Activated naive CD8-positive, alpha-beta T cell treated with anti-CD3 and anti-CD28 coated beads, Interleukin-2, amount 10 ng/mL, durations not matched to agents 7 days and 5 days (primary cell): Measurements from ENCODE around the gene TRIM17. TPM values are rescaled to one million over a fixed set of nuclear protein-coding genes. Genes with fewer than 3 reads are reported as not detected.
A peak's percentile ranks its signal among the peaks of the same experiment; 100 is the strongest.

Source experiments
- ATAC-seq: fragments of 150-1000 bp; cut with Tn5 transposase; one replicate; pipeline ENCODE4 v1.10.0; 2021; ENCODE audit warnings: low read depth, moderate library complexity
- POLR2A ChIA-PET: fragments of 350-600 bp; sonication (Branson Sonifier 250); formaldehyde crosslinking; loops from one replicate; lab custom pipeline; 2021; ENCODE audit warnings: antibody characterized with exemption; lab: Charles Lee
- DNase-seq: peaks from one replicate; pipeline ENCODE4 v3.0.0; 2021
- H3K27ac Mint-ChIP-seq: one replicate; pipeline ENCODE4 v1.8.0; 2022; ENCODE audit warnings: mild to moderate bottlenecking, mixed read lengths
- H3K27me3 Mint-ChIP-seq: one replicate; pipeline ENCODE4 v1.8.0; 2022; ENCODE audit warnings: mild to moderate bottlenecking, moderate library complexity, mixed read lengths
- H3K36me3 Mint-ChIP-seq: one replicate; pipeline ENCODE4 v1.8.0; 2021; ENCODE audit warnings: mild to moderate bottlenecking, mixed read lengths
- H3K4me1 Mint-ChIP-seq: one replicate; pipeline ENCODE4 v1.8.0; 2021; ENCODE audit warnings: mixed read lengths
- H3K4me3 Mint-ChIP-seq: one replicate; pipeline ENCODE4 v1.8.0; 2022; ENCODE audit warnings: mild to moderate bottlenecking, moderate library complexity, mixed read lengths
- H3K9me3 Mint-ChIP-seq: one replicate; pipeline ENCODE4 v1.8.0; 2021; ENCODE audit warnings: mixed read lengths
- total RNA-seq, 2 experiments: library from RNA; stranded (reverse); gene quantifications; one replicate each; pipeline ENCODE4 v1.2.3, GENCODE V29; 2021

The TRIM17 gene
- total RNA-seq, 2 experiments from 2014 or later, result 3.4 to 4.3 TPM

GRCh38 chr1:228391411-228392020 lies 25.1 kb downstream of the TRIM17 start:
- Mint-ChIP-seq H3K9me3 (no peaks in the 10 kb centered on the region), H3K27ac (no peak overlapping the region), H3K27me3 (no peaks in the 10 kb centered on the region), H3K36me3 (peaks cover 6% of the 10 kb centered on the region), H3K4me3 (no peak overlapping the region), H3K4me1 (no peaks in the 10 kb centered on the region)
- ATAC-seq (peak; percentile 14), DNase-seq (peak; percentile 34)
- POLR2A ChIA-PET, result interaction anchor here (1.1 kb wide), 1 partner anchor 97 kb away, joined by 3 read pairs; no protein-coding TSS in a partner anchor

GRCh38 chr1:228390649-228391048 lies 26.0 kb downstream of the TRIM17 start:
- no peak overlapping the region for H3K27ac Mint-ChIP-seq
- no peak for DNase-seq
- no peaks in the 10 kb centered on the region for H3K4me1 Mint-ChIP-seq
- no peaks in the 10 kb centered on the region for H3K36me3 Mint-ChIP-seq
- no peak overlapping the region for H3K4me3 Mint-ChIP-seq
- no peaks in the 10 kb centered on the region for H3K9me3 Mint-ChIP-seq
- ATAC-seq, result no peak
- peaks cover 2% of the 10 kb centered on the region for H3K27me3 Mint-ChIP-seq
- POLR2A ChIA-PET, result interaction anchor here (1.1 kb wide), 1 partner anchor 14 kb away, joined by 3 read pairs; no protein-coding TSS in a partner anchor

GRCh38 chr1:228387321-228387720 lies 29.3 kb downstream of the TRIM17 start:
- no peaks in the 10 kb centered on the region for H3K4me1 Mint-ChIP-seq
- POLR2A ChIA-PET, result interaction anchor here (1.5 kb wide), 1 partner anchor 19 kb away, joined by 3 read pairs; the partner anchor contains the start of gene TRIM11
- ATAC-seq (no peak), DNase-seq (peak; percentile 10)
- no peak overlapping the region for H3K4me3 Mint-ChIP-seq
- H3K36me3 Mint-ChIP-seq, result no peaks in the 10 kb centered on the region
- no peak overlapping the region for H3K27ac Mint-ChIP-seq
- peaks cover 22% of the 10 kb centered on the region for H3K27me3 Mint-ChIP-seq
- no peaks in the 10 kb centered on the region for H3K9me3 Mint-ChIP-seq

DNA sequence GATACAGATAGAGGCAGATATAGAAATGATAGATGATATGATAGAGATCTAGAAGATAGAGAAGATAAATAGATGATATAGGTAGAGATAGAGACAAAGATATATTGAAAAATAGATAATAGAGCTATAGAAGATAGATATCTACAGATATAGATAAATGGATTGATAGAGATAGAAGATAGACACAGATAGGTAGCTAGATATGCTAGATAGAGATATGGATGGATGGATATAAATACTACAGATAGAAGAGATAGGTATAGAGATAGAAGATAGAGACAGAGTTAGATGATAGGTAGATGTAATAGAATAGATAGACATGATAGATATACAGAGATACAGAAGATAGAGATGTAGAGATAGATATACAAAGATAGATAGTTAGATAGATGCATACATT lies 31.4 kb downstream of the TRIM17 start:
- Mint-ChIP-seq H3K4me3 (no peak overlapping the region), H3K36me3 (no peaks in the 10 kb centered on the region), H3K9me3 (no peaks in the 10 kb centered on the region), H3K27ac (no peak overlapping the region), H3K4me1 (no peaks in the 10 kb centered on the region), H3K27me3 (peaks cover 33% of the 10 kb centered on the region)
- DNase-seq (no peak), ATAC-seq (no peak)
- POLR2A ChIA-PET, result no interaction called here

DNA sequence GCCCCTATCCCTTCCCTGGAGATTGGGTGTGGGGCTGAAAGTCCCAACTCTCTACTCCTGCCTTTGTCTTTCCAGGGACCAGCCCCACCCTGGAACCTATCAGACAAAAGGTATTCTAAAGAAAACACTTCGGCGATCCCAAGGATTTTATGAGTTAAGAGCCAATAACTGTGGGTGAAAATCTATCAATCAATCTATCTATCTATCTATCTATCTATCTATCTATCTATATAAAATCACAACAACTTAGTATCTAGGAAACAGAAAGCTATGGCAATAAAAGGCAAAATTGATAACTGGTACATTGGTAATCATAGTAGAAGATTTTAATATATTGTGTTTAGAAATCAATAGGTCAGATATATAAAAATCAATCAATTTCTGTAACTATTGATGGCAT lies 32.9 kb downstream of the TRIM17 start:
- POLR2A ChIA-PET, result no interaction called here
- Mint-ChIP-seq H3K27ac (no peak overlapping the region), H3K4me3 (no peak overlapping the region), H3K27me3 (peaks cover 48% of the 10 kb centered on the region), H3K36me3 (no peaks in the 10 kb centered on the region), H3K9me3 (no peaks in the 10 kb centered on the region), H3K4me1 (peaks cover 4% of the 10 kb centered on the region)
- DNase-seq, result no peak
- no peak for ATAC-seq

DNA sequence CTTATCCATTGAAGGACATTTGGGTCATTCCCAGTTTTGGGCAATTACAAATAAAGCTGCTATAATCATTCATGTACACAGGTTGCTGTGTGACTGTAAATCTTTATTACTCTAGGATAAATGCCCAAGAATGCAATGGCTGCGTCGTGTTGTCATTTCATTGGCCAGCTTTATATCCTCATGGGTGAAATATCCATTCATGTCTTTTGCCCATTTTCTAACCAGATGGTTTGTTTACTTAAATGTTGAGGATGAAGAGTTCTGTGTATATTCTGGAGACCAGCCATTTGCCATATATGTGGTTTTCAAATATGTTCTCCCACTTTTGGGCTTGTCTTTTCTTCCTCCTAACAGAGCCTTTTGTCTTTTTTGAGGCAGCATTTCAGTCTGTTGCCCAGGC lies 35.3 kb downstream of the TRIM17 start:
- Mint-ChIP-seq H3K4me3 (no peak overlapping the region), H3K27ac (no peak overlapping the region), H3K9me3 (no peaks in the 10 kb centered on the region), H3K27me3 (peaks cover 50% of the 10 kb centered on the region), H3K36me3 (no peaks in the 10 kb centered on the region), H3K4me1 (peaks cover 4% of the 10 kb centered on the region)
- DNase-seq (no peak), ATAC-seq (no peak)
- POLR2A ChIA-PET, result interaction anchor here (0.6 kb wide), 1 partner anchor 77 kb away, joined by 4 read pairs; no protein-coding TSS in a partner anchor

- peaks cover 4% of the 10 kb centered on the region for H3K4me1 Mint-ChIP-seq
- no peaks in the 10 kb centered on the region for H3K36me3 Mint-ChIP-seq
- no peaks in the 10 kb centered on the region for H3K9me3 Mint-ChIP-seq
- POLR2A ChIA-PET, result interaction anchor here (0.5 to 1.3 kb wide), 3 partner anchors 27 to 86 kb away, joined by 3 to 5 read pairs (median 4); partner anchors contain the start of gene TRIM11
- no peak for ATAC-seq
- no peak overlapping the region for H3K27ac Mint-ChIP-seq
- H3K4me3 Mint-ChIP-seq, result no peak overlapping the region
- DNase-seq, result no peak
- H3K27me3 Mint-ChIP-seq, result peaks cover 40% of the 10 kb centered on the region
Observed at GRCh38 chr1:228379666-228380065, 37.0 kb downstream of the TRIM17 start.

DNA sequence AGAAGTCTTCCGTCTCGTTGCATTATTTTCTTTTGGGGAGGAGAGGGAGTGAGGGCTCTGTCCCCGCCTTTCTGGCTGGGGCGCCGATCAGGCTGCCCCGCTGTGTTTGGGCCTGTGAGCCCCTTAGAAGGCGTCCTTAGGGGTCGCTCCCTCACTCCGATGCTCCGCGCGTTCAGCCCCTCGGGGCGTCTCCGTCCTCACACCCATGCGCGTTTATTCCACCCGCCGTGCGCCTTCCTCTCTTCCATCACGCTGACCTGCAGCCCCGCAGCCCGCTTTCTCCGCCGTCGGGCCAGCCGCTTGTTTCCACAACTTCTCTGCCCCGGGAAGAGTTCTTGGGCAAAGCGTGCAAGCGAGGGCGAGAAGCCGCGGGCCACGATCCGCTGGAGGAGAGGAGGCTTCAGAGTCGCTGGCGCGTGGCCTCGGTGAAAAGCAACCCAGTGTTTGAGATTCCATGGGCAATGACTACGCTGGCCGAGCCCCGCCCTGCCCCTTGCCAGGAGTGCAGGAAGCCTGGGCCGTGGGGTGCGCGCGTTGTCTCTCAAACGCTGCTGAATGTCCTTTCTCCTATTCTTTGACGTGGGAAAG lies 37.7 kb downstream of the TRIM17 start:
- no peaks in the 10 kb centered on the region for H3K36me3 Mint-ChIP-seq
- H3K4me3 Mint-ChIP-seq, result peak overlapping the region; percentile 87
- DNase-seq (no peak), ATAC-seq (peak; percentile 10)
- POLR2A ChIA-PET, result interaction anchor here (1.0 to 1.3 kb wide), 2 partner anchors 78 to 87 kb away, joined by 3 to 4 read pairs; a partner anchor contains a TSS
- H3K9me3 Mint-ChIP-seq, result no peaks in the 10 kb centered on the region
- H3K27me3 Mint-ChIP-seq, result peaks cover 40% of the 10 kb centered on the region
- H3K27ac Mint-ChIP-seq, result peak overlapping the region; percentile 25
- peaks cover 4% of the 10 kb centered on the region for H3K4me1 Mint-ChIP-seq

DNA sequence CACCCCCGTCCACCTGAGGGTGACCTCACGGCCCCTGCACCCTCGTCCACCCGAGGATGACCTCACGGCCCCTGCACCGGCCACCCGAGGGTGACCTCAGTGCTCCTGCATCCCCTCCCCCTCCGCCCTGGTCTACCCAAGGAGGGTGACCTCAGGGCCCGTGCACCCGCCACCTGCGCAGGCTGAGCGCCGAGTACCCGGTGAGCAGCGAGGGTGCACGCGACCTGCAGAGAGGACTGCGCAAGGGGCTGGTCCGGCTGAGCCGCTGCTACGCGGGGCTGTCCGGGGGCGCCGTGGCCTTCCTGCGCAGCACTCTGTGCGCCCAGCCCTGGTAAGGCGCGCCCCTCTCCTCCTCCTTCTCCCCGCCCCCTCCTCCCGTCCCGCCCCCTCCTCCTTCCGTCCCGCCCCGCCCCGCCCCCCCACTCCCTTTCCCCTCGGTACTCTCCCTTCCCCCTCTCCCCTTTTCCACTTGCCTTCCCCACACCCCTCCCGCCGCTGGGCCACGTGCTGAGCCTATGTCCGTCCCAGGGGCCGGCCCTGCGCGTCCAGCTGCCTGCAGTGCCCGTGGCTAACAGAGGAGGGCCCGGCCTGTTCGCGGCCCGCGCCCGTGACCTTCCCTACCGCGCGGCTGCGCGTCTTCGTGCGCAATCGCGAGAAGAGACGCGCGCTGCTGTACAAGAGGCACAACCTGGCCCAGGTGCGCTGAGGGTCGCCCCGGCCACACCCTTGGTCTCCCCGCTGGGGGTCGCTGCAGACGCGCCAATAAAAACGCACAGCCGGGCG lies 38.4 kb downstream of the TRIM17 start:
- H3K9me3 Mint-ChIP-seq, result no peaks in the 10 kb centered on the region
- peak overlapping the region; percentile 87 for H3K4me3 Mint-ChIP-seq
- peaks cover 4% of the 10 kb centered on the region for H3K4me1 Mint-ChIP-seq
- H3K27ac Mint-ChIP-seq, result no peak overlapping the region
- POLR2A ChIA-PET, result no interaction called here
- ATAC-seq, result peak; percentile 79
- no peaks in the 10 kb centered on the region for H3K36me3 Mint-ChIP-seq
- DNase-seq, result peak; percentile 83
- H3K27me3 Mint-ChIP-seq, result peaks cover 33% of the 10 kb centered on the region

DNA sequence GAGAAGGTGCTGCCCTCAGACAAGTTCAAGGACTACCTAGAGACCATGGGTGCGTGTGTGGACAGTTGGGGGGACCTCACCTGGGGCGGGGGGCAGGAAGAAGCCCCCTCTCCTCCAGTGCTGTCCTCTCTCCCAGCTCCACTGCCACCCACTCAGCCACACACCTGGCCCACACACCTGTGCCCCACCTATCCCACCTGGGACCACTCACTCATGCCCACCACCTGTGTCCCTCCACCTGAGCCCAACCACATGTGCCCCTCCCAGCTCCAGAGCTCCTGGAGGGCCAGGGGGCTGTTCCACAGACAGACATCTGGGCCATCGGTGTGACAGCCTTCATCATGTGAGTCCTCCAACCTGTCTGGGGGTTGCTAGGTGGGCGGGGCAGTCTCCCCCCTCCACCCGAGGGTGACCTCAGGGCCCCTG lies 39.0 kb downstream of the TRIM17 start:
- no peak for DNase-seq
- H3K36me3 Mint-ChIP-seq, result no peaks in the 10 kb centered on the region
- ATAC-seq, result no peak
- H3K9me3 Mint-ChIP-seq, result no peaks in the 10 kb centered on the region
- POLR2A ChIA-PET, result interaction anchor here (0.5 kb wide), 1 partner anchor 378 kb away, joined by 4 read pairs; no protein-coding TSS in a partner anchor
- peaks cover 4% of the 10 kb centered on the region for H3K4me1 Mint-ChIP-seq
- H3K4me3 Mint-ChIP-seq, result peak overlapping the region; percentile 35
- no peak overlapping the region for H3K27ac Mint-ChIP-seq
- peaks cover 31% of the 10 kb centered on the region for H3K27me3 Mint-ChIP-seq

GRCh38 chr1:228376651-228377631 lies 39.7 kb downstream of the TRIM17 start:
- DNase-seq, result no peak
- Mint-ChIP-seq H3K4me1 (peaks cover 4% of the 10 kb centered on the region), H3K36me3 (no peaks in the 10 kb centered on the region), H3K27me3 (peaks cover 26% of the 10 kb centered on the region), H3K27ac (no peak overlapping the region), H3K4me3 (no peak overlapping the region), H3K9me3 (no peaks in the 10 kb centered on the region)
- no peak for ATAC-seq
- POLR2A ChIA-PET, result interaction anchor here (0.5 kb wide), 1 partner anchor 378 kb away, joined by 4 read pairs; no protein-coding TSS in a partner anchor

- H3K4me3 Mint-ChIP-seq, result no peak overlapping the region
- POLR2A ChIA-PET, result no interaction called here
- peaks cover 4% of the 10 kb centered on the region for H3K4me1 Mint-ChIP-seq
- H3K27ac Mint-ChIP-seq, result no peak overlapping the region
- no peak for DNase-seq
- ATAC-seq, result no peak
- peaks cover 26% of the 10 kb centered on the region for H3K27me3 Mint-ChIP-seq
- H3K36me3 Mint-ChIP-seq, result no peaks in the 10 kb centered on the region
- no peaks in the 10 kb centered on the region for H3K9me3 Mint-ChIP-seq
Observed at GRCh38 chr1:228376262-228376628, 40.4 kb downstream of the TRIM17 start.
